H9 (cell line): Measurements from ENCODE around the gene FHOD3. TPM values are rescaled to one million over a fixed set of nuclear protein-coding genes. Genes with fewer than 3 reads are reported as not detected.

Experiments used
- DNase-seq: peaks from one replicate; pipeline ENCODE4 v3.0.0-alpha.2; 2017
- H2AFZ ChIP-seq: one replicate; pipeline ENCODE4 v1.6.1; 2013; ENCODE audit warnings: mild to moderate bottlenecking, low read length, control low read depth, moderate library complexity
- H2AK5ac ChIP-seq: 2 replicates; pipeline ENCODE4 v1.6.1; 2013; ENCODE audit warnings: low read length, control low read depth, mixed read lengths; ENCODE audit not compliant: insufficient read length
- H2BK120ac ChIP-seq: one replicate; pipeline ENCODE4 v1.6.1; 2013; ENCODE audit warnings: low read depth, mild to moderate bottlenecking, low read length, control low read depth, inconsistent platforms; ENCODE audit not compliant: poor library complexity, severe bottlenecking
- H2BK12ac ChIP-seq: 2 replicates; pipeline ENCODE4 v1.6.1; 2013; ENCODE audit warnings: low read length, control low read depth, mixed read lengths, low read depth; ENCODE audit not compliant: insufficient read length
- H2BK15ac ChIP-seq: 2 replicates; pipeline ENCODE4 v1.6.1; 2013; ENCODE audit warnings: low read depth, low read length, control low read depth
- H2BK20ac ChIP-seq: one replicate; pipeline ENCODE4 v1.6.1; 2013; ENCODE audit warnings: low read depth, mild to moderate bottlenecking, low read length, control low read depth, inconsistent platforms; ENCODE audit not compliant: poor library complexity, severe bottlenecking
- H2BK5ac ChIP-seq: 2 replicates; pipeline ENCODE4 v1.6.1; 2013; ENCODE audit warnings: low read length, control low read depth, mixed read lengths; ENCODE audit not compliant: insufficient read length
- H3K14ac ChIP-seq: 2 replicates; pipeline ENCODE4 v1.6.1; 2013; ENCODE audit warnings: low read length, control low read depth; ENCODE audit not compliant: insufficient read depth
- H3K18ac ChIP-seq: 2 replicates; pipeline ENCODE4 v1.6.1; 2013; ENCODE audit warnings: low read depth, mild to moderate bottlenecking, mixed read lengths, low read length, control low read depth; ENCODE audit not compliant: insufficient read length
- H3K23ac ChIP-seq: 2 replicates; pipeline ENCODE4 v1.6.1; 2013; ENCODE audit warnings: low read length, control low read depth, mixed read lengths, low read depth; ENCODE audit not compliant: insufficient read length
- H3K23me2 ChIP-seq: 2 replicates; pipeline ENCODE4 v1.6.1; 2013; ENCODE audit warnings: low read depth, mild to moderate bottlenecking, mixed read lengths, low read length, control low read depth; ENCODE audit not compliant: insufficient read length, poor library complexity, severe bottlenecking
- H3K27ac ChIP-seq: 2 replicates; pipeline ENCODE4 v1.5.1; 2013; ENCODE audit warnings: low read length, control low read depth, mixed read lengths, low read depth; ENCODE audit not compliant: insufficient read length
- H3K27me3 ChIP-seq: 2 replicates; pipeline ENCODE4 v1.6.1; 2013; ENCODE audit warnings: low read length, control low read depth, inconsistent platforms; ENCODE audit not compliant: insufficient read depth
- H3K4ac ChIP-seq: 2 replicates; pipeline ENCODE4 v1.6.1; 2013; ENCODE audit warnings: low read depth, mild to moderate bottlenecking, control low read depth, inconsistent platforms, low read length, moderate library complexity
- H3K4me1 ChIP-seq: 2 replicates; pipeline ENCODE4 v1.6.1; 2013; ENCODE audit warnings: low read length, control low read depth, inconsistent platforms; ENCODE audit not compliant: insufficient read depth
- H3K4me2 ChIP-seq: 2 replicates; pipeline ENCODE4 v1.6.1; 2013; ENCODE audit warnings: low read length, control low read depth, mixed read lengths; ENCODE audit not compliant: insufficient read length, insufficient read depth
- H3K56ac ChIP-seq: 2 replicates; pipeline ENCODE4 v1.6.1; 2013; ENCODE audit warnings: low read depth, mild to moderate bottlenecking, mixed read lengths, low read length, control low read depth; ENCODE audit not compliant: insufficient read length
- H3K79me1 ChIP-seq: 2 replicates; pipeline ENCODE4 v1.6.1; 2013; ENCODE audit warnings: low read depth, mild to moderate bottlenecking, moderate library complexity, low read length, control low read depth, inconsistent platforms; ENCODE audit not compliant: insufficient read depth, poor library complexity, severe bottlenecking
- H3K79me2 ChIP-seq: 2 replicates; pipeline ENCODE4 v1.6.1; 2013; ENCODE audit warnings: low read length, control low read depth, inconsistent platforms; ENCODE audit not compliant: insufficient read depth
- H3K9ac ChIP-seq: 2 replicates; pipeline ENCODE4 v1.6.1; 2013; ENCODE audit warnings: low read length, control low read depth, mixed read lengths; ENCODE audit not compliant: insufficient read length; ENCODE audit errors: extremely low read depth
- H3K9me3 ChIP-seq: one replicate; pipeline ENCODE4 v1.6.1; 2013; ENCODE audit warnings: low read depth, low read length, inconsistent platforms; ENCODE audit not compliant: control insufficient read depth
- H3T11ph ChIP-seq: one replicate; pipeline ENCODE4 v1.6.1; 2013; ENCODE audit warnings: mild to moderate bottlenecking, low read length, control low read depth, inconsistent platforms
- H4K20me1 ChIP-seq: one replicate; pipeline ENCODE4 v1.6.1; 2013; ENCODE audit not compliant: control insufficient read depth, insufficient read length, insufficient read depth
- H4K5ac ChIP-seq: 2 replicates; pipeline ENCODE4 v1.6.1; 2013; ENCODE audit warnings: low read depth, mild to moderate bottlenecking, mixed read lengths, low read length, control low read depth; ENCODE audit not compliant: insufficient read length
- H4K8ac ChIP-seq: replicated peaks from 2 replicates; pipeline ENCODE4 v1.6.1; 2013; ENCODE audit warnings: low read length, control low read depth, mixed read lengths, low read depth; ENCODE audit not compliant: insufficient read length
- H4K91ac ChIP-seq: 2 replicates; pipeline ENCODE4 v1.6.1; 2013; ENCODE audit warnings: low read depth, mild to moderate bottlenecking, moderate library complexity, mixed read lengths, low read length, control low read depth; ENCODE audit not compliant: insufficient read length
- H3K27ac Mint-ChIP-seq, 3 experiments: 2 replicates in 2 of 3; 3 replicates in 1 of 3; pipeline ENCODE4 v1.8.0; 2020 to 2021; ENCODE audit warnings: mixed read lengths in 3 of 3, mild to moderate bottlenecking in 1 of 3, moderate library complexity in 1 of 3
- H3K27me3 Mint-ChIP-seq: 2 replicates; pipeline ENCODE4 v1.8.0; 2021; ENCODE audit warnings: low read depth, mild to moderate bottlenecking, moderate library complexity, mixed read lengths
- H3K36me3 Mint-ChIP-seq, 3 experiments: 2 replicates in 2 of 3; 3 replicates in 1 of 3; pipeline ENCODE4 v1.8.0; 2020 to 2021; ENCODE audit warnings: low read depth in 3 of 3, mixed read lengths in 3 of 3; ENCODE audit not compliant: insufficient read depth in 1 of 3
- H3K4me1 Mint-ChIP-seq, 2 experiments: 2 replicates each; pipeline ENCODE4 v1.8.0; 2020; ENCODE audit warnings: mixed read lengths in 2 of 2
- H3K4me3 Mint-ChIP-seq, 2 experiments: 2 replicates in 1 of 2; 3 replicates in 1 of 2; pipeline ENCODE4 v1.8.0; 2020 to 2021; ENCODE audit warnings: mild to moderate bottlenecking in 2 of 2, mixed read lengths in 2 of 2, moderate library complexity in 1 of 2
- H3K9me3 Mint-ChIP-seq, 2 experiments: 2 replicates in 1 of 2; 3 replicates in 1 of 2; pipeline ENCODE4 v1.8.0; 2020; ENCODE audit warnings: mild to moderate bottlenecking in 2 of 2, mixed read lengths in 2 of 2, moderate library complexity in 1 of 2
- WGBS: extraction: QIAGEN DNeasy Blood & Tissue Kit; methylation state at CpG from one replicate; pipeline ENCODE4 v1.1.7; 2013; ENCODE audit warnings: missing lambda C conversion rate, low lambda C conversion rate, mixed read lengths; ENCODE audit not compliant: insufficient read length; ENCODE audit errors: extremely low coverage; 5-methylcytosine and 5-hydroxymethylcytosine counted together
- total RNA-seq: library from RNA; stranded (reverse); gene quantifications from 2 replicates; pipeline ENCODE4 v1.2.1, GENCODE V29; 2021
- TF ChIP-seq, protein P1 (sequence below): fragments of 200-600 bp; sonication (generic); conservative IDR thresholded peaks from 3 replicates; pipeline ENCODE4 v1.8.0; 2021; ENCODE audit warnings: antibody characterized with exemption, mild to moderate bottlenecking

FHOD3 gene
- total RNA-seq, 1 experiment from 2014 or later, result 8.0 TPM

DNA sequence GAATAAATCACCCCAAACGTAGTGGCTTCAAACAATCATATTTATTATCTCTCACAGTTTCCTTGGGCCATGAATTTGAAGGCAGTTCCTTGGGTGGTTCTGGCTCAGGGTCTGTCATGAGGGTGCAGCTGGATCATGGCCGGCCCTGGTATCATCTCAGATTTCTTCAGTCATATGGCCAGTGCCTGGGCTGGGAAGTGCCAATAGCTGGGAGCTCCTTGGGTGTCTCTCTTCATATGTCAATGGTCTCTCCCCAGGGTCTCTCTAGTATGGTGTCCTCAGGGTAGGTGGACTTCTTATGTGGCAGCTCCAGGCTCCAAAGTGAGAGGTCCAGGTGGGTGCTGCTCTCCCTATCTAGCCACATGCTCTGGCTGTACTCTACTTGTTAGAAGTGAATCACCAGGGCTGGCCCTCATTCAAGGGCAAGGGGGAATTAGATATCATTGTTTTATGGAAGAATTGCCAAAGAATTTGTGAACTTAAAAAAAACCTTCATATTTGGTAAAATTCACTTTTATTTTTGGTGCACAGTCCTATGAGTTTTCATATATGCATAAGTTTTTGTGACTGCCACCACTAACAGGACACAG, 15.4 kb downstream of the FHOD3 start:
- Histone ChIP-seq H2BK5ac (no peak overlapping the region), H3K79me2 (no peaks in the 10 kb centered on the region), H3K4me2 (no peak overlapping the region), H2AK5ac (no peak overlapping the region), H3K9me3 (no peaks in the 10 kb centered on the region), H4K20me1 (peaks cover 2% of the 10 kb centered on the region), H3K23me2 (no peaks in the 10 kb centered on the region), H3K9ac (no peak overlapping the region), H3T11ph (no peak overlapping the region), H3K4ac (no peak overlapping the region), H4K91ac (no peak overlapping the region), H3K79me1 (peaks cover 3% of the 10 kb centered on the region), H4K5ac (no peak overlapping the region), H2AFZ (no peak overlapping the region), H2BK20ac (no peak overlapping the region), H2BK12ac (no peak overlapping the region), H3K4me1 (no peaks in the 10 kb centered on the region; the same call in 1 of the 2 replicates), H4K8ac (no peak overlapping the region), H3K18ac (no peak overlapping the region), H3K56ac (no peak overlapping the region), H3K27me3 (no peaks in the 10 kb centered on the region), H3K23ac (no peak overlapping the region), H2BK120ac (no peak overlapping the region), H3K27ac (no peak overlapping the region), H2BK15ac (no peak overlapping the region), H3K14ac (no peak overlapping the region)
- Mint-ChIP-seq H3K36me3 (peaks cover 0 to 4% (median 3%) of the 10 kb centered on the region in 3 experiments; a peak in 3 of 7 replicates), H3K27me3 (peaks cover 4% of the 10 kb centered on the region), H3K9me3 (peaks cover 4 to 6% of the 10 kb centered on the region in 2 experiments; a peak in 4 of 5 replicates), H3K27ac (no peak overlapping the region; a peak in 1 of 7 replicates), H3K4me1 (peaks cover 29 to 44% of the 10 kb centered on the region in 2 experiments), H3K4me3 (no peak overlapping the region)
- DNase-seq, result peak; percentile 5
- WGBS, result no CpG with 5 or more reads among the region's 2 CpGs
- TF ChIP-seq, protein P1, sequence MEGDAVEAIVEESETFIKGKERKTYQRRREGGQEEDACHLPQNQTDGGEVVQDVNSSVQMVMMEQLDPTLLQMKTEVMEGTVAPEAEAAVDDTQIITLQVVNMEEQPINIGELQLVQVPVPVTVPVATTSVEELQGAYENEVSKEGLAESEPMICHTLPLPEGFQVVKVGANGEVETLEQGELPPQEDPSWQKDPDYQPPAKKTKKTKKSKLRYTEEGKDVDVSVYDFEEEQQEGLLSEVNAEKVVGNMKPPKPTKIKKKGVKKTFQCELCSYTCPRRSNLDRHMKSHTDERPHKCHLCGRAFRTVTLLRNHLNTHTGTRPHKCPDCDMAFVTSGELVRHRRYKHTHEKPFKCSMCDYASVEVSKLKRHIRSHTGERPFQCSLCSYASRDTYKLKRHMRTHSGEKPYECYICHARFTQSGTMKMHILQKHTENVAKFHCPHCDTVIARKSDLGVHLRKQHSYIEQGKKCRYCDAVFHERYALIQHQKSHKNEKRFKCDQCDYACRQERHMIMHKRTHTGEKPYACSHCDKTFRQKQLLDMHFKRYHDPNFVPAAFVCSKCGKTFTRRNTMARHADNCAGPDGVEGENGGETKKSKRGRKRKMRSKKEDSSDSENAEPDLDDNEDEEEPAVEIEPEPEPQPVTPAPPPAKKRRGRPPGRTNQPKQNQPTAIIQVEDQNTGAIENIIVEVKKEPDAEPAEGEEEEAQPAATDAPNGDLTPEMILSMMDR, result no peak
